Transverse colon (tissue), 4 donors: ENCODE data around the gene MACF1. TPM values are rescaled to one million over a fixed set of nuclear protein-coding genes. Genes with fewer than 3 reads are reported as not detected.
A peak's percentile ranks its signal among the peaks of the same experiment; 100 is the strongest.

Experiments
- DNase-seq: peaks from one replicate; pipeline ENCODE4 v3.0.0-alpha.2; 2019
- H3K27ac ChIP-seq, 4 donors: fragments of 200-600 bp; sonication (generic); 2 replicates each; pipeline ENCODE4 v1.5.1; 2016 to 2018; ENCODE audit warnings: inconsistent platforms in 4 of 4
- H3K27me3 ChIP-seq: fragments of 200-600 bp; sonication (generic); 2 replicates; pipeline ENCODE4 v1.5.1; 2017; ENCODE audit warnings: inconsistent platforms
- H3K36me3 ChIP-seq, 4 donors: fragments of 200-600 bp; sonication (generic); 2 replicates each; pipeline ENCODE4 v1.5.1; 2017 to 2019; ENCODE audit warnings: inconsistent platforms in 4 of 4
- H3K4me1 ChIP-seq, 4 donors: fragments of 200-600 bp; sonication (generic); 2 replicates each; pipeline ENCODE4 v1.5.1; 2017 to 2020; ENCODE audit warnings: inconsistent platforms in 4 of 4
- H3K4me3 ChIP-seq, 4 donors: fragments of 200-600 bp; sonication (generic); 1 replicate in 1 of 4; 2 replicates in 3 of 4; pipeline versions ENCODE4 v1.5.1 to v1.6.1; 2017 to 2019; ENCODE audit warnings: inconsistent platforms in 4 of 4
- H3K9me3 ChIP-seq, 2 donors: fragments of 200-600 bp; sonication (generic); 2 replicates each; pipeline ENCODE4 v1.5.1; 2017 to 2019; ENCODE audit warnings: inconsistent platforms in 2 of 2
- CTCF ChIP-seq, 5 experiments: fragments of 200-600 bp in 3 of 5; fragments of 450-650 bp in 2 of 5; sonication (generic) in 3 of 5; IDR thresholded peaks; 1 replicate in 2 of 5; 2 replicates in 3 of 5; pipeline ENCODE4 v1.5.1; 2016 to 2017; ENCODE audit warnings: antibody characterized with exemption in 5 of 5, inconsistent platforms in 3 of 5, mild to moderate bottlenecking in 2 of 5, moderate library complexity in 1 of 5
- EP300 ChIP-seq: sonication (generic); formaldehyde crosslinking; IDR thresholded peaks from one replicate; pipeline ENCODE4 v1.6.1; 2017; ENCODE audit warnings: antibody characterized with exemption, low read depth
- POLR2A ChIP-seq: fragments of 450-650 bp; IDR thresholded peaks from one replicate; pipeline ENCODE4 v1.6.1; 2016; ENCODE audit warnings: antibody characterized with exemption, mild to moderate bottlenecking, moderate library complexity
- POLR2AphosphoS5 ChIP-seq, 3 donors: sonication (generic); formaldehyde crosslinking; IDR thresholded peaks; one replicate each; pipeline ENCODE4 v1.6.1; 2016; ENCODE audit warnings: antibody characterized with exemption in 3 of 3
- WGBS, 2 donors: methylation state at CpG; one replicate each; pipeline ENCODE4 v1.1.5; 2018; ENCODE audit warnings: low coverage in 1 of 2; 5-methylcytosine and 5-hydroxymethylcytosine counted together
- in situ Hi-C, 4 donors: fragments of 200-750 bp; cut with MboI; loops; one replicate each; pipeline versions ENCODE4 v1.15.0 to v1.15.1; 2017; ENCODE audit warnings: low sequenced_read_pairs in 3 of 4, low pct_ligation_motif_present in 1 of 4, low pct_unique_long_range_greater_than_20kb in 1 of 4
- intact Hi-C: fragments of 100-400 bp; cut with DNase I; formaldehyde crosslinking; loops from one replicate; pipeline ENCODE4 v1.15.1; 2023; ENCODE audit warnings: low total_unique reads
- total RNA-seq, 4 donors: library from RNA; depleted of rRNA; stranded (reverse); fragments of >200 nt; gene quantifications; one replicate each; pipeline ENCODE4 v1.1.0, GENCODE V29; 2016

Gene MACF1
- total RNA-seq, 4 donors from 2014 or later, result 190 to 300 (median 254) TPM

GRCh38 chr1:39226836-39227235 is 22.3 kb downstream of the MACF1 start:
- no peak for DNase-seq
- Histone ChIP-seq H3K36me3 (no peaks in the 10 kb centered on the region), H3K9me3 (no peaks in the 10 kb centered on the region), H3K27me3 (no peaks in the 10 kb centered on the region), H3K4me3 (no peak overlapping the region), H3K4me1 (peaks cover 8 to 41% (median 14%) of the 10 kb centered on the region in 4 donors), H3K27ac (no peak overlapping the region)
- TF ChIP-seq POLR2AphosphoS5 (IDR thresholded peaks at IDR 0.05) (no peak), POLR2A (no peak), CTCF (IDR thresholded peaks at IDR 0.05) (no peak), EP300 (no peak)
- in situ Hi-C loops (no loop called here), intact Hi-C loops (no loop called here)
- WGBS, 2 donors, result 95 to 100% methylated on average over 2 to 3 of the region's 3 CpGs

DNA sequence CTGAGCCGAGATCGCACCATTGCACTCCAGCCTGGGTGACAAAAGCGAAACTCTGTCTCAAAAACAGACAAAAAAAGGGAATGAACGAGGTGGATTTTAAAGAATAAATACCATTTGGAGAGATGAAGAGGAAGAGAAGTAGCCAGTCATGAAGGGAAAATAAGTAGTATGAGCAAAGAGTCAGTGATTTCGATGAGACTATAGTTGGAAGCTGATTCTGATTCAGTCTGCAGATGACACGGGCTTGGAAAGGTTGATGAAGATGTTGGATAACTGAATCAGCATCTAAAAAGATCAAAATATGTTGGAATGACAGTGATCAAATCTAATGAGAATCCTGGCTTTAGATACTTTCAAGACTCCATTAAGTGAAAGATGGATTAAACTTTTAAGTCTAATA is 23.8 kb downstream of the MACF1 start:
- H3K4me3 ChIP-seq, result no peak overlapping the region
- no peak for DNase-seq
- no peaks in the 10 kb centered on the region for H3K27me3 ChIP-seq
- in situ Hi-C loops (no loop called here), intact Hi-C loops (no loop called here)
- H3K27ac ChIP-seq, result no peak overlapping the region
- no peaks in the 10 kb centered on the region for H3K9me3 ChIP-seq
- WGBS, 2 donors, result 92 to 95% methylated on average over 6 of the region's 6 CpGs
- TF ChIP-seq CTCF (IDR thresholded peaks at IDR 0.05) (no peak), POLR2A (no peak), EP300 (no peak), POLR2AphosphoS5 (IDR thresholded peaks at IDR 0.05) (no peak)
- H3K36me3 ChIP-seq, result no peaks in the 10 kb centered on the region
- H3K4me1 ChIP-seq, result peaks cover 8 to 44% (median 14%) of the 10 kb centered on the region in 4 donors

- no peak overlapping the region for H3K4me3 ChIP-seq
- no peaks in the 10 kb centered on the region for H3K27me3 ChIP-seq
- intact Hi-C loops, result no loop called here
- peaks cover 8 to 39% (median 14%) of the 10 kb centered on the region in 4 donors for H3K4me1 ChIP-seq
- H3K27ac ChIP-seq, result no peak overlapping the region
- WGBS, 2 donors, result 86 to 87% methylated on average over 4 of the region's 4 CpGs
- no peak for DNase-seq
- TF ChIP-seq POLR2AphosphoS5 (IDR thresholded peaks at IDR 0.05) (no peak), CTCF (IDR thresholded peaks at IDR 0.05) (no peak), EP300 (no peak), POLR2A (no peak)
- H3K36me3 ChIP-seq, result no peaks in the 10 kb centered on the region
- in situ Hi-C loops, result no loop called here
- no peaks in the 10 kb centered on the region for H3K9me3 ChIP-seq
Observed at GRCh38 chr1:39229504-39229903, 25.0 kb downstream of the MACF1 start.

- Histone ChIP-seq H3K27ac (peak overlapping the region; percentile 5 to 56 (median 38)), H3K9me3 (no peaks in the 10 kb centered on the region), H3K4me3 (no peak overlapping the region), H3K4me1 (peaks cover 8 to 37% (median 14%) of the 10 kb centered on the region in 4 donors), H3K27me3 (no peaks in the 10 kb centered on the region), H3K36me3 (no peaks in the 10 kb centered on the region)
- in situ Hi-C loops, result no loop called here
- TF ChIP-seq POLR2A (no peak), POLR2AphosphoS5 (IDR thresholded peaks at IDR 0.05) (no peak), EP300 (no peak), CTCF (IDR thresholded peaks at IDR 0.05) (no peak)
- intact Hi-C loops, result no loop called here
- 65 to 92% methylated on average over 4 to 9 of the region's 9 CpGs for WGBS, 2 donors
- peak; percentile 19 for DNase-seq
Observed at GRCh38 chr1:39230261-39231190, 26.0 kb downstream of the MACF1 start.
